NCI-H82 treated with DMSO at 0.1 percent for 48 hours (cell line): ENCODE results near the gene PYGO2.
A peak's percentile ranks its signal among the peaks of the same experiment; 100 is the strongest.
"Not testable (repeated sequence)": the region's sequence is repeated elsewhere in the genome, so short reads cannot be mapped to it uniquely, and the experiment has no call there.

Experiments
- DNase-seq: peaks from one replicate; lab custom pipeline; 2025; ENCODE audit not compliant: unreplicated experiment; lab: John Stamatoyannopoulos, UW

The PYGO2 gene

GRCh38 chr1:155000726-155001424 lies 39.3 kb upstream of the PYGO2 start:
- peak; percentile 91 for DNase-seq

- no peak for DNase-seq
Measured at GRCh38 chr1:155000411-155000725, 38.8 kb upstream of the PYGO2 start.

- DNase-seq = peak; percentile 43
Measured at GRCh38 chr1:154999571-155000410, 38.2 kb upstream of the PYGO2 start.

GRCh38 chr1:154998818-154999570 lies 37.4 kb upstream of the PYGO2 start:
- DNase-seq = peak; percentile 71

- no peak for DNase-seq
Measured at GRCh38 chr1:154998201-154998780, 36.7 kb upstream of the PYGO2 start.

GRCh38 chr1:154996966-154997701 lies 35.6 kb upstream of the PYGO2 start:
- no peak for DNase-seq

GRCh38 chr1:154995301-154995983 lies 33.9 kb upstream of the PYGO2 start:
- not testable (repeated sequence) for DNase-seq

GRCh38 chr1:154994591-154994990 lies 33.0 kb upstream of the PYGO2 start:
- DNase-seq = no peak

GRCh38 chr1:154994269-154994587 lies 32.6 kb upstream of the PYGO2 start:
- no peak for DNase-seq

GRCh38 chr1:154993572-154994268 lies 32.1 kb upstream of the PYGO2 start, which contains the start of gene LENEP:
TSS of gene LENEP (plus strand) at chr1:154993586. CDS start at chr1:154993608, 22 bp downstream.
- DNase-seq = no peak

- no peak for DNase-seq
Measured at GRCh38 chr1:154992721-154993571, 31.4 kb upstream of the PYGO2 start.

GRCh38 chr1:154990276-154990675 lies 28.7 kb upstream of the PYGO2 start:
- DNase-seq = no peak

- no peak for DNase-seq
Measured at GRCh38 chr1:154989195-154989860, 27.7 kb upstream of the PYGO2 start.

GRCh38 chr1:154988058-154988954 lies 26.7 kb upstream of the PYGO2 start:
- no peak for DNase-seq

- no peak for DNase-seq
Measured at GRCh38 chr1:154987326-154987725, 25.7 kb upstream of the PYGO2 start.

GRCh38 chr1:154986736-154987135 lies 25.2 kb upstream of the PYGO2 start:
- DNase-seq = not testable (repeated sequence)
